Activated CD4-positive, alpha-beta T cell treated with anti-CD3 and anti-CD28 coated beads, Interleukin-10, Interleukin-2, amounts not matched to agents 100 ng/mL and 50 ng/mL, durations not matched to agents 16 hours and 8 hours (primary cell): ENCODE measurements around the gene ROBO1.

Experiments
- DNase-seq: peaks from one replicate; pipeline ENCODE4 v3.0.0-alpha.2; 2020

ROBO1 gene

DNA sequence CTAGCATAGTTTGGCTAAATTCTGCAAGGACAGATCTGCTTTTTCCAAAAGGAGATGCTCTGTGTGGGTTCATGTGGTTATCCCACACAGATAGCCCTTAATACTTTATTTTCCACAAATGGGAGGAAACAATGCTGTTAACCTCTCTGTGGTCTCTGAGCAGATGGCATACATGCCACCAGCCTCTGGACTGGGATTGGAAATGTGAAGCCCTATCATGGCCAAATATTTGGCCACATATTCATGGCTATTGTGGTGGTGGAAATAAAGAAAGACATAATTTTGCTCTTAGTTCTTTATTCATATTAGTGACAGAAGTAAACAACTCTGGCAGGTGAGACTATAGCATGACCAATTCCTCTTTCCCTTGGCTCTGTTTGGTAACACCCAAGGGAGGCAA, 726.2 kb downstream of the ROBO1 start:
- no peak for DNase-seq

DNA sequence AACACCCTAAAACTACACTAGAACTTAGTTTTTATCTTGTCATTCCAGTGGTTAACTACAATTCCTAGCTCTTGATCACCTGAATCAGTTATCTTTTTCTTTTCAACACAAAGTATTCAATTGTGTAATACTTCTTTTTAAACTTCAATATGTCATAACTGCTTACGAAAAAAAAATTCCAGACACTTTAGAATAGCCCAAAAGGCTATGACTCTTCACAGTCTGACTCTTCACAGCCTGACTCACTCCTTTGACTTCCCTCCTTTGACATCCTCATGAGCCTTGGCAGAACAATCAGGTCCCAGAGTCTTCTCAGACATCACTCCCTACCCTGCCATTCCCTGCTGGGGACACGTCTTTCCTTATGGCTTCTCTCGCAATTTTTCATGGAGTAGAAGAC, 727.1 kb downstream of the ROBO1 start:
- DNase-seq: no peak

DNA sequence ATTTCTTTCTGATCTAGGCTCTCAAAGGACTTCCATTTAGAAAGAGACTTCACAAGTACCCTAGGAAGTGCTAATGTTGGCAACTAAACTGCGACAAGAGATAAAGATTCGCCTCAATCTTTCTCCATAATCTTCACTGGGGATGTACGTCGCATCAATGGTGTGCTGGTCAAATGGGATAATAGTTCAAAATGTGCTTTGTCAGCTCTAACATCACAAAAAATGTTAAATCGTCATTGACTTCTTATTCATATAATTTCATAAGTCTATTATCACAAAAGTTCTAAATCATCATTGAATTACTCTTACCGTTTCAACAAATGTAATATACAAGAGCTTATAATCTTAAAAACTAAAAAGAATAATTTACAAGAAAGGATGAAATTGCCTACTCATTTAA, 727.7 kb downstream of the ROBO1 start:
- DNase-seq: no peak

DNA sequence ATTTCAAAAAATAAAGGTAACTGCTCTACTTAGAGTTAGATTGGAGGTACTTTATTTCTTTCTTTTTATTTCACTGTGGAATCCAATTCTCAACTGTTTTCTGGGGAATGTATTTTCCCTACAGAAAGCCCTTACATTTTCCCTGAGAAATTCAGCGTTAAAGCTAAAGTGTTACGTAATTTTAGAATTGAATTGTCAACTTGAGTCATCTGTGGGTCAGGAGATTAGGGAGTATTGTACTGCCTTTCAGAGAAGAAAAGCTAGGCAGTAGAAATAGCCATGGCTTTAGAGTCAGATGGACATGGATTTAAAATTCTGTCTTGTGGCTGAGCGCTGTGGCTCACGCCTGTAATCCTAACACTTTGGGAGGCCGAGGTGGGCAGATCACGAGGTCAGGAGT, 728.6 kb downstream of the ROBO1 start:
- no peak for DNase-seq

DNA sequence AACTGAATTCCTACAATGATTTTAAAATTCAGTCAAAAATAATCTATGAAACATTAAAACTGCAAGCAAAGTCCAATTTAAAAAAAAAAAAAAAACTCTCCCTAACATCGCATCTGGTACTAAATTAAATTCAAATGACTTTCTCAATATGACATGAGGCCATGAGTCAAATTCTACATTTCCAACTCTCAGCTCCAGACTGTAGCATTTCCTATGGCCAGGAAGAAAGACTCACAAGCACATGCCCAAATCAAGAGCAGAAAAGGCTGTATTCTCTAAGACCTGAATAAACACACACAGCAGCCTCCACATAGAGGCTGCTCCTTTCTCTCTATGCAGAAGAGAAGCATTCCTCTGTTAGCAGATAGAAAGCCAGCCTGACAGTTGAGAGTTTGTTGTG, 729.2 kb downstream of the ROBO1 start:
- DNase-seq: no peak

DNA sequence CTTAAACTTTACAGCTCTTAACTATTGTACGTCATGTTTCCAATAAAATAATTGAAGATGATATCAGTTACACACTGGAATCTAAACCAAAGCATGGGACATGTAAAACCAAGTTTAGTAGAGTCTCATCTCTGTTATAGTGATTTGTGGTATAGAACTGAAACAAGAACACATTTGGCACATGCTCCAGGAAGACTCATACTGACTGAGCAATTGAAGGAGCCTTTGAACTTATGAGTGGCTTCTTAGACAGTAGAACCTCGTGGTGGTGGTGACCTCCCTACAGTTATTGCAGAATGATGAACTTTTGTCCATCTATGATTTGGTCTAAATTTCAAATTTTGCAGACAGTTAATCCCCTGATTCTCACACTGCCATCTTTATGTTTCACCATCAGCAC, 729.7 kb downstream of the ROBO1 start:
- no peak for DNase-seq

DNA sequence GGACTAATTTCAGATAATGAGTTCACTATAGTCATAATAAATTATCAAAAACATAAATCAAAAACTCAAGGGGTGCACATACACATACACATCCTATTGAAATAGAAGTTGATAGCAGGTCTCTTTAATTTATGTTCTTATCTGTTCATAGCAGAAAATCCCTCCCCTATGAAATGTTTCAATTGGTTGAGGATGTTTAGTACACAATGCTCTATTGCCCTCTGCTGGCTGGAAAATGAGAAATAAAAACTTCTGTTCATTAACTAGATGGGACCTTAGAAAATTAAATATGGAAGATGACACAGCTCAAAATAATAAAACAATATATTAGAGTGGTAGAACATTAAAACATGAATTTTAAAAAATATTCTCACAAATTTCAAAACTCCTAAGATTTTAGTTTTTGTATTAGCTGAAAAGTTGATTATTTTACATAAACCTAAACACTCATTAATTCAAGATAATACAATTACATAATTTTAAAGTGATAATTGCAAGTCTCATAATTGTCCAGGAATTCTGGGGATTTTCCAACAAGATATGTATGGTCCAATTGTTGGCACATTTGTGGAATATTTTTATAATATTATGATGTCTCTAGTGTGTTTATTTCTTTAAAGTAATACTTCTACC, 735.0 kb downstream of the ROBO1 start:
- peak; percentile 26 for DNase-seq

DNA sequence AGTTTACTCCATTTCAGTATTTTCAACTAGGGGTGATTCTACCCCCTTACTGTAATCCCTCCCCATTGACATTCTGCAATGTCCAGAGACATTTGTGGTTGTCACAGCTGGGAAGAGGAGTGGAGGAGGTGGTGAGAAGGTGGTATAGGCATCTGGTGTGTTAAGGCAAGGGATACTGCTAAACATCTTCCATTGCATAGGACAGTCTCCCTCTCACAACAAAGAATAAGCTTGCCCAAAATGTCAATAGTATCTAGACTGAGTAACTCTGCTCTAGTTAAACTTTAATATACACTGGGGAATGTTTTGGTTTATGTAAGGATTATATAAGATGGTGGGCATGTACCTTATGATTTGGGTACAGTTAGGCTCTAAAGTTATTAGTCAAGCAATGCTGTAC, 737.6 kb downstream of the ROBO1 start:
- no peak for DNase-seq

DNA sequence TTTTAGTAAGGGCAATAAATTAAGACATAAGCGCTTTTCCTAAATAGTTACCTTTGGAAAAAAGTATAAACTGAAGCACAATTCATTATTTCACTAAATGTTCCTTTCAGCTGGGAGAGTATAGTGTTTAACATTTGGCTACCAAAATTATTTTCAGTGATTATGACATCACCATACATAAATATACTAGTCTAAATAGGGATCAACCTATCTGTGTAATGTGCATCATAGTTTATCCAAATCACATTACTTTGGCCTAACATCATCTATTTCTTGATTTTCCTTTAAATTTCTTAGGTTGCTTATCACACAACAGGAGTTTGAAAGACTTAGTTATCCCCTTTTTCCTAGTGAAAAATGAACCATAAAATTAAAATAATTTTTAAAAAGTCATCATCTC, 738.9 kb downstream of the ROBO1 start:
- DNase-seq: no peak

DNA sequence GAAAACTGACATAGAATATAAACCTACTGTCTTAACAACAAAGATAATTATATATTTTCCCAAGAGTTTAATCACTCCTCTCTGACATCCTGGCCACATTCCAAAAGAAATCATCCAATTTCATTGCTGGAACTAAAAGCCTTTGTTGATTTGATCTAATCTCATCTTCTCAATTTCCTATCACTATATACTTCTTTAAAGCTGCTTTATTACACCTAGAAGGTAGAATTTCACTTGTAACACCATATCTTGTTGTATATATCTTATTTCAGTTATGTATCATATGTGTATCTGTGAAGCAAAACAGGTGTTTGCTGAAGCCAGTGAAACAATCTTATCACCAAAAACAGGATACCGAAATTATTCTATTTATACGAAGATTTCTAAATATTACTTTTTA, 740.2 kb downstream of the ROBO1 start:
- DNase-seq: no peak

DNA sequence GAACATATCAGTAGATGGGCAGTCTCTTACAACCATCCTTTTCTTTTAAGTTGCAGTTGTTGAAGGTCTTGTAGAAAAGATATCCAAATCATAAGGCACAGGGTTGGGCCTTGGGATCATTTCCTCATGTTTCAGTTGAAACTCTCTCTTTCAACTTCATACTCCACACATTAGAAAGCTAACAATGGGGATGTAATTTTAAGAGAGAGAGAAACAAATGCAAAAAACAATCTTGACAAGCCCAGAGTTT, 747.9 kb downstream of the ROBO1 start:
- no peak for DNase-seq

DNA sequence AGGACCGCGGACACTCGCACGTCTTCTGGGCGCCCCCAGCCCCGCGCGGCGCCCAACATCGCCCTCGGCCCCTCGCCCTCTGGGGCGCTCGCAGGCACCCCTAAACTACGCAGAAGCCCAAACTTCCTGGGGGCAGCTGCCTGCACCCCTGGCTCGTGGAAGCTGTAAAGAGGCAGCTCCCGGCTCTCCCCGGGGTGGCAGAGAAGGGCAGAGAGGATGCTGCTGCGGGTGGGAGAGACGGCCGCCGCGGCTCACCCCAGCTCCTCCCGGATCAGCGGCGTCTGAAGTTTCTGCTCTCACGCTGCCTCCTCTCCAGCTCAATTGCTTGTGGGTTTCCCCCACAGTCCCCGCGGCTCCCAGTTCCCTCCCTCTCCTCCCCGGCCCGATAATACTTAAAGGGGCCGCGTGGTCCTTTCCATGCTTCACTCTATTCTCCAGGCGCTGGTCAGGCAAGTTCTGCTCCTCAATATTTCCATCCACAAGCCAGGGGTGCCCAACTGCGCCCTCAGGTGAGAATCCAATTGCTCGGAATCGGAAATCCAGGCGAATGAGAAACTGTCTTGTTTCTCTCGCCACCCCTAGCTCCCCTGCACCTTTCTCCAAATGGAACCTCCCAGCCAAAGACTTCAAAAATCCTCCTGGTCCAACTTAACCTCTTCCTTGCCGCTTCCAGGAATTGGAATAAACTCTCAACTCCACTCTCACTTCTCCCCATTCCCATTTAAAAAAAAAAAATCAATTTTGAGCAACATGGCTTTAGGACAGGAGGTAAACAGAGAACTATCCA, 748.5 kb downstream of the ROBO1 start:
- DNase-seq: no peak

DNA sequence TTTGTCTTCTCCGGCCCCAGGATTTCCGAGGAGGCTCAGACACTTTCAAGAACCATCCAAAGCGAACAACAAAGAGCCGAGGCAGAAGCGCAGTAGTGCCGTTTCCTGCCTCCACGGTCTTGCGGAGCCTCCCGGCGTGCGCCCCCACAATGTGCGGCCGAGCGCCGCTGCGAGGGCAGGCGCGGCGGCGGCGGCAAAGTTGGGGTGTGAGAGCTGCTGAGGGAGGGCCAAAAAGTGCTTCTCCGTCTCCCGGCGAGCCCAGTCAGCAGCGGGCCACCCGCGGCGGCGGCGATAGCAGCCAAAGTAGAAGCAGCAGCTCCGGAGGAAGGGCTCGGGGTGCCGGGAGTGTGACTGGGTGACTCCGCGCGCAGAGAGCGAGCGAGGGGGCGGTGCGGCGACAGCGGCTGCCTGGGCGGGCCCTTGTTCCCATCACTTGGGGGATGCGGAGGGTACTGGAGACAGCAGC, 749.1 kb downstream of the ROBO1 start:
- peak; percentile 2 for DNase-seq

DNA sequence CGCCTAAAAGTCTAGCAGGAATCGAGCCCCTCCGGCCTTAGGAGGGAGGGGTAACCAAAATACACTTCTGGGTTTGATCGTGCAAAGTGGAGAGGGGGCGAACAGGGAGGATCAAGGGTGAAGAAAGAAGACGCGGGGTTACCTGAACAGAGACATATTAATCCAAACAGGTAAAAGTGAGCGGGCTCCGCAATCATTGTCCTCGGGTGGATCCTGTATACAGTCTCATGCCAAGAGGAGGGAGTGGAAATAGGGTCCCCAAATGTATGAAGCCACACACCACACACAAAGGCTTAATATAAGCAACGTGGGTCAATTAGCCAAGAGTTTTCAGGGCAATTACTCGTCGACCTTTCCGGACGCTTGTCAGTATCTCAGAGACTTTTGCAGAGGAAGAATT, 749.5 kb downstream of the ROBO1 start:
- no peak for DNase-seq

DNA sequence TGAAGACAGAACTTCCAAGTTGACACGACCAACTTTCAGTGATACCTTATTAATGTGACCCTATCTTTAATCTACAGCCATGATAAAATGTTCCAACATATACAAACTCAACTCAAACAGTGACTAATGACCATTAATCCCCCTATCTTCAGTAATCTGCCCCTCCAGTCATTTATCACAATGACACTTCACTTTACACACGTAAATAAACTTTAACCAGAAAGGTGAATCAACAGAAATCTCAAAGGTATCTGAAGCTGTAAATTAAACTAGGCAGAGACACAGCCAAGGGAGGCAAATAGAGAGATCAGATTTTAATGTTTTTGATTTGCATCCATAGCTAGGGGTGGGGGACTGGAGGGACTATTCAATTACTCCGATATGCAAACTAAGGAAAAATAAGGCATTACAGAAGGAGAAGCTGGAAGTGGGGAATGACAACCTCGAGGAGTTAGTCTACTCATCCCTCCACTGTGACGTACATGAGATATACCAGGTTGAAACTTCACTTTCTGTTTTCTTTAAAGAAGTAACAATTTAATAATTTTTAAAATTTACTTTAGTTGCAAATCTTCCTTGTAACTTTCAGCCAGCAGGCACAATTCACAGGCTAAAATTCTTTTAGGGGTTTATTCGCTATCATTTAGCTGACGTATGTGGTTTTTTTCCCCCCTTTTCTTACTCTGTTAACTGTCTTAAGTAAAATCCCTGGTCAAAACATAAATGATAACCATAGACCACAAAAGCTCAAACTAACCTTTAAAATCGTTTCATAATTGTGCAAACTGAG, 751.0 kb downstream of the ROBO1 start:
- DNase-seq: no peak

DNA sequence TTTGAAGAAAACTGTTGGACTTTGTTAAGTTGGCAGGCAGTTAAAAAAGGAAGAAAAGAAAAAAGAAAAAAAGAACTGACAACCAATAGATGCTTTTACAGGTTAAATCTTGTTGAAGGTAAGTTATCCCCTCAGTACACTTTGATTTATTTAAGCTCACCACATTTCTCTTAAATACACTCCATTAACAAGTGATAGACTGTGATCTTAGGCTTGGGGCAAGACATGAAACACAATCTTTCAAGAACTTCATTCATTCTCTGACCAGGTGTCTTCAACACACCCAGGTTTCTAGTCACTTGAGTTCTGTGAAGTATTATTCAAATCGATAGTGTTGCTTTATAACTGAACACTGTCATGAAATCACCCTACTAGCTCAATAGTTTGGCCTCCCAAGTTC, 751.9 kb downstream of the ROBO1 start:
- DNase-seq: no peak

DNA sequence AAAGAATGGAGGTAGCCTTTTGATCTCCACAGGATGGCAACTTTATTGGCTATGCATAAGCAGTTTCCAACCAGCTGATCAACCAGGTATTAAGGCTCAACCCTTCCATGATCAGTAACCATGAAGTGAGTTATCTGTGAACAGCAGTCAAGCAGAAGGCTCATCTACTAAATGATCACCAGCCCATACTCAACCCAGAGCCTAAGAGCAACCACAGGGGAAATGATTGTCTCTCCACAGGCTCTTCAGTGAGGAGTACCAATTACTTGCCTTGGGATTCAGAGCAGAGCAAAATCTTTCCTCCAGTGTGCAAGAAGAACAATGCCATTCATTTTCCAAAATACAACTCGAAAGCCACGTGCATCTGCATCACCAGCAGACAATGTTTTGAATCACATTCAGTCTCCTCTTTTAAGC, 754.8 kb downstream of the ROBO1 start:
- DNase-seq: no peak

DNA sequence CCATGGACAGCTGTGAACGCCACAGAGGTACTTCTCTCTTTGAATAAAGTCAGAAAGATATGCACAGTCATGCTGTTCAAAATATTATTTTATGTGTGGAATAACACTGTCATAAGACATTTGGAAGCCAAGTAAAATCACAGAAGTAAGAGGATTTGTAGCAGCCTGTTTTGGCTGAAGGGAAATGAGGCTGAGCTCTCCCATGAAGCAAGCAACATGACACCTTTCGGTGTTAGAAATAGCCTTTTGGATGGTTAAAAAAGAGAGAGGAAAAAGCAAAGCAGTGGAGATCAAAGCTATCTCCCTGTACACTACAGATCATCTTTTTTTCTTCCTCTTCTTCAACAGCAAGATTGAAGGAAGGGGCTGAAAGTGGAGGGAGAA, 755.3 kb downstream of the ROBO1 start:
- DNase-seq: no peak

DNA sequence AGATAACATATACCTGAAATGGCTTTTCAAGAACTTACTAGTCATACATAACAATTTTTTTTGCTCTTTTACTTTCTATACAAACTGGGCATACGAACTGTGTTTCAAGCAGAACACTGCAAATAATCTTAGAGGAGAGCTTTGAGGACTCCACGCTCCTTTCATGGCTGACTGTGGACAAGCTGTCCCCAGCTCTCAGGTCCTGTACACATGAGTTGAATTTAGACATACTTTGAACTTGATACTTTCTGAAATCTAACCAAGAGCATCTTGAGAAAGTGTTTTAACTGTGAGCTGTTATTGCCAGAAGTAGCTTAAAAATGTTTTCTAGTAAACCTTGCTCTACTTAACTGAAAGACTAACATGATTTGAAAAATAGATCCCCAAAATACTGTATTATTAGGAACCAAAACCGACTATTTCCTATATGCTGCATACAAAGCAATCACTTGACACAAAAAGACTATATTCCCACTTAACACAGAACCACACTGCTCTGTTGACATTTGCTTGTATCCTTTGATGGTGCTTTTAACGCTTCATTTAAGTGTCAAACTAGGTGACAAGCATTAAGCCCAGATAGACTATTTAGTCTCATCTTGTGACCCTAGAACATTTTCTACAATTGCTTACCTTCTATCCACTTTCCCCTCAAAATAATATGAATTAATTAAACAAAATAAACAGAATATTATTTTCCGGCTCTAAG, 755.8 kb downstream of the ROBO1 start:
- no peak for DNase-seq

DNA sequence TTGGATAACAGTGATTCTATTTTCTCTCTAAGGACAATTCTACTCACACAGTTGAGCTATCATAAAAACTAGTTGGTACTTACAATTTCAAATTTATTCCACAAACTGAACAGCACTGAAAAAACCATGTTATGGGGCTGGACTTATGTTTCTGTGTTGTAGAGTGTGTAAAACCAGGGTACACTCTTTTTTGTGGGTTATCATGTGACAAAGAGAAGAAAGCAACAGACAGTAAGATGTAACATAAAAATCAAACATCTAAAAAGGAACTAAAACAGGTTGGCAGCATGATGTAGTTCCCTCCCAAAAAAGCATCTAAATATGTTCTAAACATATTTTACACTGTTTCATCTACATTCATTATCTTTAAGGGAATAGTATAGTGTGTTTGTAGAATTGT, 757.9 kb downstream of the ROBO1 start:
- no peak for DNase-seq

DNA sequence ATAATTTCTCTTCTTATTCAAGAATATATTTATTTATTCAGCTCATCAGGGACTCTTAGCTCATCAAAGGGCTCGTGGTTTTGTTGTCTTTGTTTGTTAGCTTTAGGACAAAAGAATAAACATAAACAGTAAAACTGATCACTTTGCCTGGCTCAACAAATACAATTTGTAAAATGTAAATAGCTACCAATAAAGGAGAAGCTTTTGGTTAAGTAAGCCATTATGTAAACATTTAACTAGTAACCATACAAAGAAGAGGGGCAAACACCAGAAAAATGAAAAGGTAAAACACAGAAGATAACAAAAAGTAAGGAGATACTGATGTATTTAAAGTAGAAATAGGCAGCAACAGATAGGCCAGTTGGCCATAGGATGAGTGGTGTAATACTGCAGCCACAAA, 761.7 kb downstream of the ROBO1 start:
- DNase-seq: no peak

DNA sequence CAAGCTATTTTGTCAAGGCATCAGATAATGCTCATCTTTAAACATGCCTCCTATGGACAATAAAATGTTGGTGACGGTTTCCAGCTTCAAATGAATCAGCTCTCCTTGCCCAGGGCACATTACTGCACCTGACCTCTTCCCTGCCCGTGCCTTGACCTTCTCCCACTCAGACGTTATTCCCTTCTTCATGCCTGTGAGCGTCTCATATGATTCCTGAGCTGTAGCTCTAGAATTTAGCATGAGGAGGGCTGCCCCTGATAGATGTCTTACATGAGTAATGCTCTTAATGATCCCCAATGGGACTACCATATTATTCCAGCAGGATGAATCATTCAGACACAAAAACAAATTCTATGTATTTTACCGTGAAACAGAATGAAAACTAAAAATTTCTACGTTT, 762.7 kb downstream of the ROBO1 start:
- no peak for DNase-seq

DNA sequence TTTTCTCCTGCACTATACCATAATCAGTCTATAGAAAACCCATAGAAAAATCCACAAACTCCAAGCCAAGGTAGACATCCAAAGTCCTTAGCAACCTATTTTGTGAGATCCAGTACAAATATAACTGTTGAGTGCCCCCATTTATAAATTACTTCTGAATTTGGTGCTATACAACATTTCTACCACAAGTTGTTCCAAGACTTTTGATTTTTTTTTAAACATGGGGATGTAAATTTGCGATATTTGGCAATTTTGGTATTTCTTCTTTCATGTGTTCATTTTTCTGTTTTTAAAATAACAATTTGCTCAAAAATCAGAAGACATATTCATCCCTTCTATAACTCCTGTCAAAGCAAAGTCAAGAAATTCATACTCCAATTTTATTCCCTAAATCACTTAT, 763.8 kb downstream of the ROBO1 start:
- DNase-seq: no peak
